Fibroblast of the aortic adventitia (primary cell): ENCODE results near the gene KRT28. TPM values are rescaled to one million over a fixed set of nuclear protein-coding genes. Genes with fewer than 3 reads are reported as not detected.

Experiments
- DNase-seq: peaks from one replicate; pipeline ENCODE4 v3.0.0-alpha.2; 2010; ENCODE audit warnings: low read depth
- H3K4me3 ChIP-seq: 2 replicates; pipeline ENCODE4 v1.5.1; 2011; ENCODE audit warnings: low read depth, mild to moderate bottlenecking, control low read depth, low read length, moderate library complexity
- total RNA-seq: library from RNA; depleted of rRNA; stranded (reverse); fragments of >200 nt; gene quantifications from 2 replicates; pipeline ENCODE4 v1.2.3, GENCODE V29; 2012; ENCODE audit warnings: low replicate concordance
- TF ChIP-seq, protein P1 (sequence below): IDR thresholded peaks from 2 replicates; pipeline ENCODE4 v1.5.1; 2011; ENCODE audit warnings: mild to moderate bottlenecking, low read length, control low read depth, inconsistent platforms; ENCODE audit not compliant: insufficient read depth

The KRT28 gene
- total RNA-seq, 1 donor, result not detected

DNA sequence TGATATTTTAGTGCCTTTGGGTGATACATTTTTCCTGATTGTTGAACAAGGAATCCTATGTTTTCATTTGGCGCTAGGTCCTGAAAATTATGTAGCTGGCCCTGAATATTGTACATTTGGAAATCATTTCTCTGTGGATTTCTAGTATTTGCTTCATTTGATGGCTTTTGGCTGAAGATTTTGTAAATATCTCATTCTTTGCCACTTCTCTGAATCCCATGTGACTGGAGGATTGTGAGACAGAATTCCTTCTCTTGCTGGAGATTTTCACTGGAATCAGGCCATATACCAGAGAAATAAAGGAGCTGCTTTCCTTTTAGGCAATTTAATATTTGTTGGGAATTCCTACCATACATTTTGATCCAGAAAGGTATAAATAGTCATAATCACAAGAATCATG lies 8.6 kb downstream of the KRT28 start:
- no peak overlapping the region for H3K4me3 ChIP-seq
- TF ChIP-seq, protein P1, sequence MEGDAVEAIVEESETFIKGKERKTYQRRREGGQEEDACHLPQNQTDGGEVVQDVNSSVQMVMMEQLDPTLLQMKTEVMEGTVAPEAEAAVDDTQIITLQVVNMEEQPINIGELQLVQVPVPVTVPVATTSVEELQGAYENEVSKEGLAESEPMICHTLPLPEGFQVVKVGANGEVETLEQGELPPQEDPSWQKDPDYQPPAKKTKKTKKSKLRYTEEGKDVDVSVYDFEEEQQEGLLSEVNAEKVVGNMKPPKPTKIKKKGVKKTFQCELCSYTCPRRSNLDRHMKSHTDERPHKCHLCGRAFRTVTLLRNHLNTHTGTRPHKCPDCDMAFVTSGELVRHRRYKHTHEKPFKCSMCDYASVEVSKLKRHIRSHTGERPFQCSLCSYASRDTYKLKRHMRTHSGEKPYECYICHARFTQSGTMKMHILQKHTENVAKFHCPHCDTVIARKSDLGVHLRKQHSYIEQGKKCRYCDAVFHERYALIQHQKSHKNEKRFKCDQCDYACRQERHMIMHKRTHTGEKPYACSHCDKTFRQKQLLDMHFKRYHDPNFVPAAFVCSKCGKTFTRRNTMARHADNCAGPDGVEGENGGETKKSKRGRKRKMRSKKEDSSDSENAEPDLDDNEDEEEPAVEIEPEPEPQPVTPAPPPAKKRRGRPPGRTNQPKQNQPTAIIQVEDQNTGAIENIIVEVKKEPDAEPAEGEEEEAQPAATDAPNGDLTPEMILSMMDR, result no peak
- peak; percentile 52 for DNase-seq

DNA sequence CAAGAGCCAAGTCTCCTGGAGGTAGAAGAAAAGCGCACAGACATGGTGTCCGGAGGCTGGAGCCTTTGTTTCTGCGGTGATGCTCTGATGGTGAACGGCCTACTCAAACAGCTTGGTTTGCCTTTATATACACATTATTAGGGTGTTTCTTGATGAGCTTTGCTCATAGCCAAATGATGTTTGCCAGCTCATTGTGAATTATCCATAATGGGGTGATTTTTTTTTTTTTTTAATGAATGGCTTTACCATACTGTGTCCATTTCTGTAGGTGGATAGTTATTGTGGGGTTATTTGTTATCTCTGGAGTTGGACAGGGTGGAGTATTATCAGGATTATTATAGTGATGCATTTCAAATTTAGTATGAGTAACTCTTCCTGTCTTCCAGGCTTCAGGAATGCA lies 17.3 kb downstream of the KRT28 start, which contains the start of gene KRT27:
TSS of gene KRT27 (minus strand) at position 101 of the 400 bp plus-strand sequence. CDS start at position 44, 57 bp downstream.
- TF ChIP-seq, protein P1, result no peak
- H3K4me3 ChIP-seq, result no peak within 1 kb of the TSS
- DNase-seq, result no peak

DNA sequence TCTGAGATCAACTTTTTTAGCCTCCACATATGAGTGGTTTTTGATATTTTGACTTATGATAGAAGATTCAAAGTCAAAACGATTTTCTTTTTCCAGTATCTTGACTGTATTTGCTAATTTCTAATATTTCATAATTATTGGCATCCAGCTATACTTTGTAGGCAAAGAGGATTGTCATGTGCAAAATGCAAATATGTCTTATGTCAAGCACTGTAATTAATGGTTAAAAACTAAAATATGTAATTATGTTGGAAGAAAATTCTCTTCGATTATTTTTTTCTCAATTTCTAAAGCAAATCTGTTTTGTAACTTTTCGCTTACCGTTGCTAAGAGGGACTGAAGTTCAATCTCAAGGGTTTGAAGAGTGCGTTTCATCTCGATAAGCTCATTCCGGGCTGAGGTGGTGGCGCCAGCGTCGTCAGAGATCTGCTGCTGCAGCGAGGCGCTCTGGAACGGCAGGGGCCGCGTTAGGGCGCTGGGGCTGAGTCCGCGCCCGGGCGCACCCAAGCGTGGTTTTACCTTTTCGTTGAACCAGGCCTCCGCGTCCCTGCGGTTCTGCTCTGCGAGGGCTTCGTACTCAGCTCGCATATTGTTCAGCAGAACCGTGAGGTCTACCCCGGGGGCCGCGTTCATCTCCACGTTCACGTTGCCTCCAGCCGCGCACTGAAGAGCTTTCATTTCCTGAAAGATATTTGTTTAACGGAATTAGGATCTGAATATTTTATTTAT lies 20.4 kb downstream of the KRT28 start:
- TF ChIP-seq, protein P1, result no peak
- DNase-seq, result no peak
- H3K4me3 ChIP-seq, result no peak overlapping the region

DNA sequence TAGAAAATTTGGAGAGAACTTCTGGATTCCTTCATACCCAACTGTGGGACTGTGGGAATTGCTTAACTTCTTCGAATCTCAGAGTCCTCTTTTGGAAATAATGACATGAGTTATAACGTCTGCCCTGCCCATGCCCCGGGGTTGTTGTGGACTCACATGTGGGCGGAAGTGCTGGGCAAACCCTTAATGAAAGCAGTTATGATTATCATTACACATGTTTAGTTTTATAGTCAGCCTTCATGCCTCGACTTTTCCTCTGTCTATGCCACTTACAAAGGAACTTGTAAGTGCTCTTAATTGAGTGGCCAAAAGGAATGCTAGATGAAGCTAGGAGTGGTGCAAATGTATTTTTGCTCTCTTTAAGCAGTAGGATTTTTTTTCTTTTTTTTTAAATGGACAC lies 21.3 kb downstream of the KRT28 start:
- TF ChIP-seq, protein P1, result no peak
- H3K4me3 ChIP-seq, result no peak overlapping the region
- DNase-seq, result no peak

DNA sequence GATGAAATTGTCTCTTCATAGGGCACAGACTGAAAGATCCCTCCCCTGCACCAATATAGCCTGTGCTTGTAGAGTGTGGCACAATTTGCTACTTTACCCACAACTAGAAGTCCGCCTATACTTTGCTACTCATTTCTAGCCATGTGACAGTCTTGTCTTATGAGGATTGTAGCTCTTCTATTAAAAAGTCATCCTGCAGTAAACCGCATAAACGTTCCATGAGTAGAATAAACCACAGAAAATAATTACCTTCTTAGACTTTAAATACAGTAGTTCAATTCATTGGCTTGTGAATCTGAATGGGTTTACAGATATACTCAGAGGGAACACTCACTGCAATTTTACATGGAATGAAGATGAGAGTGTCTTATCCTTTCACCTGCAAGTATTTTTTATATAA lies 21.8 kb downstream of the KRT28 start:
- no peak overlapping the region for H3K4me3 ChIP-seq
- no peak for DNase-seq
- TF ChIP-seq, protein P1, result no peak

DNA sequence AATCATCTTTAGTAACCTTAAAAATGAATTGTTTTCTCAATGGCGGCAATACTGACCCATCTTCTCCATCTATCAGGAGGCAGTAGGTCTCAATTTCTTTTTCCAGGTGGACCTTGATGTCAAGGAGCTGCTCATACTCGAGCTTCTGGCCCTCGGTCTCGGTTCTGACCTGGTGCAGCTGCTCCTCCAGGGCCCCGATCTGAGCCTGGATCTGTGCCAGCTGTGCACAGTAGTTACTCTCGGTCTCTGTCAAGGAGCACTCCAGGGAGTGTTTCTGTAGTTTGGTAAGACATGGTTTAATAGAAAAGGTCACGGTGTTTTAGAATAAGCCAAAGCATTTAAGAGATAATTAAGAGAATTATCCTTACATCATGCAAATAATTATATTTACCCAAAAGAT lies 22.3 kb downstream of the KRT28 start:
- H3K4me3 ChIP-seq, result no peak overlapping the region
- TF ChIP-seq, protein P1, result no peak
- no peak for DNase-seq

DNA sequence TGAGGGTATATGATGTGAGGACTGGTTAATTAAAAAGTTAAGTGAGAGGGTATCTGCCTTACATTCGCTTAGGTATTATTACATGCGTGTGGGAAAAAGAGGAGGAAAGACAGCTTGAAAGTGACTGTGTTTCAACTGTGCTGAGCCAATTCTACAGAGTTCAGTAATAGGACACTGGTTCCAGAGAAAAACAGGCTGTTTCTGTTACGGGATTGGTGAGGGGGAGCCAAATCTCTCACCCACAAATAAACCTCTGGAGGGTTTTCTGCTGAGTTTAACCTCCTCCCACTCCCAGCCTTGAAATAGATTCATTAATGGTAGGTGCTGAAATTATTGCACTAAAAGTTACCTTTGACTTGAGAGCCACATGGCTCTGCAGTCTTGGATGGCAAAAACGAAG lies 23.8 kb downstream of the KRT28 start:
- no peak for DNase-seq
- H3K4me3 ChIP-seq, result no peak overlapping the region
- TF ChIP-seq, protein P1, result no peak
